Stimulated activated CD4-positive, alpha-beta T cell treated with anti-CD3 and anti-CD28 coated beads, Interleukin-4, amount 100 ng/mL, for 24 hours (primary cell): ENCODE measurements around the gene EHD4.

Experiments
- DNase-seq: peaks from one replicate; pipeline ENCODE4 v3.0.0-alpha.2; 2020

EHD4 gene

DNA sequence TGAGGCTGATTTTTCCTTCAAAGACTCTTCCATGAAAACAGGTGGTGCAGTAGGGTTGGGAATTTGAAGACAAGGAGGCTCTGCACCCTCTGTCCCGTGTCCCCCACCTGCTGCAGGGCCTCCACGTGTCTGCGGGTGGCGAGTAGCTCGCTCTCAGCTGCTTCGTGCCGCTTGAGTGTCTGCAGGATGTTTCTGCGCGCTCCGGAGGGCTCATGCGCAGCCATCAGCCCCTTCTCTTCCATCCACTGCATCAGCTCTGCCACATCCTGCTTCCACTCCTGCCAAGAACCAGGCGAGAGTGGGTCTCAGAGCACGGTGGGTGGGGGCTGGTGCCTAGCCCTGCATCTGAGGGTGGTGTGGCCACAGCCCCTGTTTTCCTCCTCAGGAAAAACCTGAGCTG lies 96.3 kb downstream of the EHD4 start:
- no peak for DNase-seq

DNA sequence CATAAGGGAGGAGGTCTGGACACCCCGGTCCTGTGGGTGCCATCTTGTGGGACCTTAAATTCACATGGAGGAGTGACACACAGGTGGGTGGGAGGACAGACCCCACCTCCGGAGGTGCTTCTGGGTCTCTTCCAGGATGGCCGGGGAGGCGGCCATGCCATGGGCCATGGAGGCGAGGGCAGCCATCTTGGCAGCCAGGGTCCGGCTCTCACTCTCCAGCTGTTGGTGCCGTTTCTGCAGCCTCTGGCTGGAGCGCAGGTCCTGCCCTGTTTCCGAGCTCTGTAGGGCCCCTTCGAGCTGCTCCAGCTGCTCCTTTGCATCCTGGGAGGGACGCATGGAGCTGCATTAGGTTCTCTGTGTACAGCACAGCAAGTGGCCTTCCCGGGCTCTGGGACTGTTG lies 97.6 kb downstream of the EHD4 start:
- no peak for DNase-seq

GRCh38 chr15:41873711-41874110 lies 98.6 kb downstream of the EHD4 start:
- DNase-seq: no peak

- no peak for DNase-seq
These were observed 100.1 kb downstream of the EHD4 start for GRCh38 chr15:41872166-41872747.

- no peak for DNase-seq
These were observed 101.0 kb downstream of the EHD4 start for GRCh38 chr15:41871175-41871905.

GRCh38 chr15:41870689-41871081 lies 101.7 kb downstream of the EHD4 start:
- DNase-seq: peak; percentile 58

- DNase-seq: no peak
These were observed 102.3 kb downstream of the EHD4 start for GRCh38 chr15:41869770-41870688.

DNA sequence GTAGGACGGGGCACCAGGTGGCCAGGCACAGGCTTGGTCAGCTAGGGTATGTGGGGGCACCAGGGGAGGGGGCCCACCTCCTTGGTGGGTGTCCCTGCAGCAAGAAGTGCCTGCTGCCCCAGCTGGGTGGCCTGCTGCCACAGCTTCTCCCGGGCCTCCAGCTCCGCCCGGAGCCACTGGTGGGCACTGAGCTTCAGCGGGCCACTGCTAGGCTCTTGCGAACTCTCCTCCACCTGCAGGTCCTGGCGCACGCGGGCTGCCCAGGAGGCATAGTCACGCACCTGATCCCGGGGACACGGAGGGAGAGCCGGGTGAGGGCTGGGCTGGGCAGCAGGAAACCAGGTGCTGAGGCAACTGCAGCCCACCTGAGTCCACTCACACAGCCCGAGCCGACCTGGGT lies 104.0 kb downstream of the EHD4 start:
- DNase-seq: no peak

DNA sequence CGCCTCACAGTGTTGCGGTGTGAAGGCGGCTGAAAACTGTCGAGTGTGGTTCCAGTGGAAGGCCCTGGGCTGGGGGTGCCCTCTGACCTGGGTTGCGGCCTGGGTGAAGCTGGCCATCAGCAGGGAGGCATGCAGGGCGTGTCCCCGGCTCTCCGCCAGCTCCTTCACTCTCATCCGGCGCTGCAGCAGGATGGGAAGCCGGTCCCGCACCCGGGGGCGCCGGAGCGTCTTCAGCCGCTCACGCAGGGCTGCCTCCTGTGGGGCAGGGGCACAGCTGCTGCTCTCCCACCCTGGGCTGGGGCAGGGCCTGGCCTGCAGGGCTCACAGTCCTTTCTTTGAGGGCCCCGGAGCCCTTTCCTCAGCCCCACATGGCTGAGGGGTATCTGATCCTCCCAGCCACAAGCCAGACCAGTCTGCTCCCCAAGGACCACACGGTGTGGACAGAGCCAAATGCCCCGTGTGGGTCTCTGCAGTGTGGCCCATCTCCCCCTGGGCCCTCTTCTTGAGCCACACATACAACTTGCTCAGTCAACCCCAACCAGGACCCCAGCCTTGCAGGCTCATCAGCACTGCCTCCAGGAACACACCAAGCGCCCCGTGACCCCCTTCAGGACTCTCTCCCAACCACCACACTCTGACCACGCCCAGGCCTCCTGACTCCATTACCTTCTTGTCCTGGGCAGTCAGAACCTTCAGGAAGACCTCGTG lies 105.3 kb downstream of the EHD4 start:
- DNase-seq: no peak

- DNase-seq: no peak
These were observed 106.1 kb downstream of the EHD4 start for GRCh38 chr15:41866263-41866703.

DNA sequence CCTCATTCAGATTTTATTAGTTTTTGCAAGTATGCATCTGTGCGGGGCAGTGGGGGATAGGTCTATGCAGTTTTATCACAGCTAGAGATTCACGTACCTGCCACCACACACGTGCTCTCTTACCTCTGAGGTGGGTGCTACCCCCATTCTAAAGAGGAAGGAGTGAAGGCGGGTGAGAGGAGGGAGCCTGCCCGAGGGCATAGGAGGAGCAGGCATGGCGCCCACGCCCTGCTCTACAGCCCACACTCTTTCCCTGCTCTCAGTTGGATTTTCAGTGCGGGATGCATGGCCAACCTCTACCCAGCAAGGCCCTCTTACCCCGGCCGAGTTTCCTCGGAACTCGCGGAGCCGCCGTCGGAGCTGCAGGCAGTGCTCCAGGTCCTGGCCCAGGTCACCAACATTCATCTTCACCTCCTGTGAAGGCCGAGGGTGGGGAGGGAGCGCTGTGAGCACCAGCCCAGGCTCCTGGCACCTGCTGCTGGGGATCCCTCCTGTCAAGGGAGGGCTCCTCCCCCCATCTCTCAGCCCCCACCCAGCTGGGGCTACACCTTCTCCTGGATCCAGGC lies 106.8 kb downstream of the EHD4 start:
- DNase-seq: no peak

DNA sequence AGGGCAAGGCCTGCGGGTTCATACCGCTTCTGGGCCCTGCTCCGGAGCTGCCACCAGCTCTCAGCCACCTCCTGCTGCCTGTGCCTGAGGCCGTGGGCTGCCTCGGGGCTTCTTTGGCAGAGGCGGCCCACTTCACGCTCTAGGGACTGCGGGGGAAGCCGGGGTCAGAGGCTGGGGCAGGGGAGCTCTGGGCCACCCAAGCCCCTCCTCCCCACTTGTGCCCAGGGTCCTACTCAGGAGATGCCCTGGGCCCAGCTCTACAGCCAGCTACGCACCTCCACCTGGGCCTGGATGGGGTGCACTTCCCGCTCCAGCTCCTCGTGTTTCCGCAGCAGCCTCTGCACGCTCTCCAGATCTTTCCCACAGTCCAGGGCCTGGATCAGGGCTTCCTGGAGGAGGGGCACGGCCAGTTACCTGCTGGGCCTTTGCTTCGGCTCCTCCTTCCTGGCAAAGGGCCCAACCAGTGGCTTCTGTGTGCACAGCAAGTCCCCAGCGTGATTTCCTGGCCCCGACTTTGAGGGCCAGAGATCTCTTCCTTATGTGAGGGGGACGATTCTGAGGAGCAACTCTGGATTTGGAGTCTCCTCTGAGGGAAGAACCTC lies 109.7 kb downstream of the EHD4 start:
- DNase-seq: no peak

DNA sequence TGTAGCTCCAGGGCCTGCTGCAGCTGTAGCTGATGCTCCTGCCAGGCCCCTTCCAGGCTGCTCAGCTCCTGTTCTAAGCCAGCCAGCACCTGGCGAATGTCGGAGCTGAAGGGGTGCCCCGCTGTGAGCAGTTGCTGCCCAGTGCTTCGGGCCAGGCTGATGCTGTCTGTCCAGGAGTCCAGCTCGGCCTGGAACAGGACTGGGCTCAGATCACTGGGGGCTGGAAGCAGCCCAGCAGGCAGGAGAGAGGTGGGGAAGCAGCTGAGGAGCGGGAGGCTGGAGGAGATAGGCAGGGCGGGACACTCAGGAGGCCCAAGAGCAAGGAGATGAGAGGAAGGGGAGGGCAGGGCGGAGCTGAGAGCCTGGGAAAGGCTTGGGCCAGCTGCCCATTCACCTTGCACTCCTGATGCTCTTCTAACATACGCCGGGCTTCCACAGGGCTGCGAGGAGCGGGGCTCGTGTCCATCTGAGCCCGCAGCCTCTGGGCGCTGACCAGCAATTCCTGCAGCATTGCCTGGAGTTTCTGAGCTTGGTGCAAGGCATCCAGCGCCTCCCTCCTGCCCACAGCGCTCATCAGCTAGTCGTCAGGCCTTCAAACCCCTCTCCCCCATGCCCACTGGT lies 110.5 kb downstream of the EHD4 start:
- DNase-seq: no peak

- DNase-seq: no peak
These were observed 112.1 kb downstream of the EHD4 start for GRCh38 chr15:41860049-41860828.

DNA sequence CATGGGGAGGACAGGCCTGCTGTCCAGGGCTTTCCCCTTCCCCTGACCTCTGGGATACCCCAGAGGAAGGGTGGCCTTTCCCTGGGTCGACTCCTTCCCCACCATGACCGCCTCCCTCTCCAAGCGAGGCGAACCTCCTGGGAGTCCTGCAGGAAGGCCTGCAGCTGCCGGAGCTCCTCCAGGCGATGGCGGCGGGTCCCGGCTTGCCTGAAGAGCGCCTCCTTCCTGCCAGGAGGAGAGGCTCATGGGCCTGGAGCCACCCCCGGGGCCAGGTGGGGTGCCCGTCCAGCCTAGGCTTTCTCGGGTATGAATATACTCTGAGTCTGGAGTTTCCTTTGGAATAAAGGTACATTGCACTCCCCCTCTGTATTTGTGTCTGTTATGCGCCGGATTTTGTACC lies 113.6 kb downstream of the EHD4 start:
- no peak for DNase-seq

- DNase-seq: no peak
These were observed 115.0 kb downstream of the EHD4 start for GRCh38 chr15:41857316-41857715.

DNA sequence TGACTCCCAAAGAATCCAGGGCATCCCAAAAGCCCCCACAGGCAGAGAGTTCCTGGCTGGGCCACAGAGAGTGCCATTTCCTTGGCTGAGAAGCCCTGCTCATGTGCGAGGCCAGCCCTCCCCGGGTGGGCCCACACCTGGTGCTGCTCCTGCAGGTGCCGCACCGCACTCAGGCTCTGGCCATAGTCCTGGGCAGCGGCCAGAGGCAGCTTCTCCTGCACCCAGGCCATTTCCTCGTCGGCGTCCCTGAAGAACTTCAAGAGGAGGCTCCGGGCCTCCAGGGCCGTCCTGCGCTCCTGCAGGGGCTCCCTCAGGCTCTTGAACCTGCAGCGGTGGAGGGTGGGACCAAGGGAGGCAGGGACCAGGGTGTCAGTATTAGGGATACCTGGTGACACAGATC lies 115.6 kb downstream of the EHD4 start:
- DNase-seq: no peak

- no peak for DNase-seq
These were observed 116.1 kb downstream of the EHD4 start for GRCh38 chr15:41856262-41856661.

DNA sequence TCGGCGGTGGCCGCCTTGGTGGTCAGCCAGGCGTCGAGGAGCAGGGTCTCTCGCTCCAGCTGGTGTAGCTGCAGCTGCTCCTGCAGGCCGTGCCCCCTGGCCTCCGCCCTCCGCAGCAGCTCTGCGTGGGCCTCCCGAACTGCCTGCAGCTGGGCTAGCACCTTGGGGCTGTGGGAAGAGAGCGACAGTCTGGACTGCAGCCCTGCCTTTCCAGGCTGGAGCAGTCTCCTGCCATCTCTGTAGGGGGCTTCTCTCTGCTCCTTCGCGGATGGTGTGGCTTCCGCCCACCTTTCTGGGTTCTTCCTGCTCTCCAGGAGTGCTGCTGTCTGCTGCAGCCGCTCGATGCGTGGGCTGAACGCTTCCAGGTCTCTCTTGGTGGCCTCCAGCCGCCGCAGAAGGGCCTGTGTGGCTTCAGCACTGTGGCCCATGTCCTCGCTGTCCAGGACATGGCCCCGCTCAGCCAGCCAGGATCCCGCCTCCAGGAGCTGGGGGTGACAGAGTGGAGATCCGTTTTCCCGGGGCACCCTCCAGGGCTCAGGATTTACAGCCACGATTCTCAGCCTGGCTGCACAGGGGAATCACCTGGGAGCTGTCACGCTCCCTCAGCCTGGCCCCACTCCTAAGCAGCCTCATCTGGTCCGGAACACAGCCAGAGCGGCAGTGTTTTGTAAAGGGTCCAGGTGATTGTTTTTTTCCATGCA lies 116.9 kb downstream of the EHD4 start:
- no peak for DNase-seq

DNA sequence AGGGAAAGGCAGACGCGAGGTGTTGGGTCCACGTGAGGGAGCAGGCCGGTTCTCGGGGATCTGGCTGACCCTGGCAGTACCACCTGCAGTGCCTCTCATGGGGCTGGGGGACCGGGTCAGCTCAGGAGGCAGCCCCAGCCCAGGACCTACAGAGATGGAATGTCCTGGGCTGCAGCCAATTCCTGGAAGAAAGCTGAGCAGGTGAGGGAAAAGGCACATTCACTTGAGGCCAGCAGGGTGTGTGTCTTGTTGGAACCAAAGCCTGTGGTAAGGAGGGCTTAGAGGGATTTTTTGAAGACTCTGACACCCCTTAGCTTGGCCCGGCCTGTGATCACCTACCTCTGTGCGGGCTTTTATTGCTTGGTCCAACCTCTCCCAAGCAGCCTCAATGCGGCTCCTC lies 117.9 kb downstream of the EHD4 start:
- no peak for DNase-seq
